Kidney (tissue), 11 donors: ENCODE results near the gene FCGR3A. TPM values are rescaled to one million over a fixed set of nuclear protein-coding genes. Genes with fewer than 3 reads are reported as not detected.
"Not testable (repeated sequence)": the region's sequence is repeated elsewhere in the genome, so short reads cannot be mapped to it uniquely, and the experiment has no call there.

ENCODE experiments used
- DNase-seq, 5 donors: peaks; one replicate each; pipeline ENCODE4 v3.0.0-alpha.2; 2013 to 2020
- FAIRE-seq: peaks from 2 replicates; lab custom pipeline; 2012; peaks lifted over from hg19 to GRCh38; lab: Jason Lieb, UNC
- H3K27ac ChIP-seq, 2 donors: one replicate each; pipeline ENCODE4 v1.7.0; 2013; ENCODE audit warnings: low read depth in 2 of 2, low read length in 2 of 2, inconsistent platforms in 1 of 2
- H3K27me3 ChIP-seq: one replicate; pipeline ENCODE4 v1.7.1; 2013; ENCODE audit warnings: low read length, inconsistent platforms; ENCODE audit not compliant: control insufficient read depth, insufficient read depth
- H3K36me3 ChIP-seq, 3 donors: one replicate each; pipeline versions ENCODE4 v1.7.0 to v1.7.1; 2013; ENCODE audit warnings: low read length in 3 of 3, control low read depth in 1 of 3, inconsistent platforms in 1 of 3; ENCODE audit not compliant: insufficient read depth in 3 of 3, control insufficient read depth in 2 of 3
- H3K4me1 ChIP-seq, 3 donors: one replicate each; pipeline versions ENCODE4 v1.7.0 to v1.7.1; 2013; ENCODE audit warnings: low read length in 3 of 3, inconsistent platforms in 1 of 3, low read depth in 1 of 3; ENCODE audit not compliant: control insufficient read depth in 2 of 3, insufficient read depth in 2 of 3
- H3K4me3 ChIP-seq, 3 donors: one replicate each; pipeline versions ENCODE4 v1.7.0 to v1.8.1; 2013; ENCODE audit warnings: low read length in 3 of 3, control low read depth in 1 of 3, inconsistent platforms in 1 of 3
- H3K9ac ChIP-seq, 3 donors: one replicate each; pipeline versions ENCODE4 v1.7.0 to v1.7.1; 2013; ENCODE audit warnings: low read length in 3 of 3, control low read depth in 1 of 3, inconsistent platforms in 1 of 3
- H3K9me3 ChIP-seq, 3 donors: one replicate each; pipeline versions ENCODE4 v1.7.0 to v1.7.1; 2013; ENCODE audit warnings: low read length in 3 of 3, control low read depth in 1 of 3, inconsistent platforms in 1 of 3; ENCODE audit not compliant: control insufficient read depth in 2 of 3, insufficient read depth in 1 of 3
- intact Hi-C: fragments of 100-400 bp; cut with DNase I; formaldehyde crosslinking; loops from one replicate; pipeline ENCODE4 v1.11.1; 2022
- polyA plus RNA-seq: library from polyadenylated mRNA; stranded (reverse); fragments of 350-450 nt; fragmentation: Illumina TruSeq; extraction: RNeasy Lipid Tissue Mini Kit (QIAGEN cat#74804); gene quantifications from one replicate; pipeline ENCODE4 v1.2.3, GENCODE V29; 2014; ENCODE audit warnings: low read depth, low replicate concordance; ENCODE audit not compliant: insufficient read depth
- total RNA-seq: library from RNA; stranded (reverse); fragmentation: NEBNext Ultra II Directional; extraction: Animal tissue kit (Norgen Biotek cat#: 25700); gene quantifications from one replicate; pipeline ENCODE4 v1.2.1, GENCODE V29; 2021
- donor health status: control.
- donor health status: control.
- donor health status: DM: yes; HTN: yes; CAD: no.
- donor health status: Normal renal cell carcinoma (clear cell type).

Gene FCGR3A
- total and polyA plus RNA-seq, 2 donors from 2014 or later = 12.2 to 41.7 TPM

- H3K9ac ChIP-seq, H3K9me3 ChIP-seq, intact Hi-C loops, H3K36me3 ChIP-seq, H3K27me3 ChIP-seq, H3K4me3 ChIP-seq, DNase-seq, FAIRE-seq, H3K4me1 ChIP-seq, H3K27ac ChIP-seq: not testable (repeated sequence)
These were observed 9.1 kb downstream of the FCGR3A start for GRCh38 chr1:161540570-161540960.

GRCh38 chr1:161539731-161540569 lies 9.7 kb downstream of the FCGR3A start:
- H3K9ac ChIP-seq = peak overlapping the region in 1 of 3 donors; percentile 45
- H3K4me3 ChIP-seq = peak overlapping the region; percentile 63 to 71 (median 67)
- H3K27ac ChIP-seq, H3K27me3 ChIP-seq, H3K4me1 ChIP-seq, H3K9me3 ChIP-seq, FAIRE-seq, intact Hi-C loops, H3K36me3 ChIP-seq: not testable (repeated sequence)
- DNase-seq = peak; percentile 71 to 87 (median 81)

GRCh38 chr1:161538925-161539479 lies 10.6 kb downstream of the FCGR3A start:
- H3K4me3 ChIP-seq, DNase-seq, H3K9ac ChIP-seq, FAIRE-seq, H3K27ac ChIP-seq, intact Hi-C loops, H3K4me1 ChIP-seq, H3K9me3 ChIP-seq, H3K27me3 ChIP-seq, H3K36me3 ChIP-seq: not testable (repeated sequence)

GRCh38 chr1:161537068-161537669 lies 12.4 kb downstream of the FCGR3A start:
- H3K27ac ChIP-seq, H3K4me3 ChIP-seq, FAIRE-seq, DNase-seq, H3K4me1 ChIP-seq, H3K36me3 ChIP-seq, H3K9ac ChIP-seq, intact Hi-C loops, H3K27me3 ChIP-seq, H3K9me3 ChIP-seq: not testable (repeated sequence)

- Histone ChIP-seq H3K27ac (peak overlapping the region; percentile 17 to 32), H3K4me3 (peak overlapping the region in 1 of 3 donors; percentile 2)
- DNase-seq = peak in 4 of 5 donors; percentile 56 to 96 (median 82)
- H3K36me3 ChIP-seq, H3K4me1 ChIP-seq, H3K27me3 ChIP-seq, FAIRE-seq, H3K9ac ChIP-seq, H3K9me3 ChIP-seq, intact Hi-C loops: not testable (repeated sequence)
These were observed 16.7 kb downstream of the FCGR3A start for GRCh38 chr1:161532644-161533567.
